ENCODE results near the gene SZT2. TPM values are rescaled to one million over a fixed set of nuclear protein-coding genes. Genes with fewer than 3 reads are reported as not detected.
A peak's percentile ranks its signal among the peaks of the same experiment; 100 is the strongest.

SZT2 gene
- total and polyA plus RNA-seq, 8 donors: 18.5 to 54.9 (median 24.6) TPM

- Histone ChIP-seq H3K4me1 (no peaks in the 10 kb centered on the region), H3K27me3 (no peaks in the 10 kb centered on the region), H3K27ac (no peak overlapping the region), H3K36me3 (peaks cover 17 to 39% (median 24%) of the 10 kb centered on the region in 3 donors), H3K4me3 (no peak overlapping the region), H3K9me3 (no peaks in the 10 kb centered on the region)
- no peak for TF ChIP-seq CTCF (IDR thresholded peaks at IDR 0.05)
- intact Hi-C loops (cut with DNase I): no loop called here
- DNase-seq: no peak
- ATAC-seq: peak in 3 of 4 donors; percentile 23 to 42 (median 41)
- no peak for FAIRE-seq
- 56 to 61% methylated on average over 6 of the region's 6 CpGs for WGBS, 2 donors
Measured at GRCh38 chr1:43382027-43382779, 7.5 kb upstream of the SZT2 start.

GRCh38 chr1:43383449-43383848 lies 6.2 kb upstream of the SZT2 start:
- Histone ChIP-seq H3K27ac (no peak overlapping the region), H3K36me3 (peaks cover 17 to 39% (median 24%) of the 10 kb centered on the region in 3 donors), H3K9me3 (no peaks in the 10 kb centered on the region), H3K4me3 (no peak overlapping the region), H3K27me3 (no peaks in the 10 kb centered on the region), H3K4me1 (peaks cover 0 to 7% (median 6%) of the 10 kb centered on the region in 3 donors)
- ATAC-seq (peak in 2 of 4 donors; percentile 55 to 60), DNase-seq (no peak), FAIRE-seq (no peak)
- TF ChIP-seq CTCF (IDR thresholded peaks at IDR 0.05): no peak
- intact Hi-C loops (cut with DNase I): no loop called here
- WGBS, 2 donors: 76 to 77% methylated on average over 2 of the region's 2 CpGs

GRCh38 chr1:43386676-43387075 lies 3.0 kb upstream of the SZT2 start:
- Histone ChIP-seq H3K4me3 (no peak overlapping the region), H3K4me1 (peaks cover 8 to 24% (median 18%) of the 10 kb centered on the region in 3 donors), H3K27me3 (no peaks in the 10 kb centered on the region), H3K27ac (no peak overlapping the region), H3K9me3 (no peaks in the 10 kb centered on the region), H3K36me3 (peaks cover 17 to 39% (median 24%) of the 10 kb centered on the region in 3 donors)
- DNase-seq: no peak
- intact Hi-C loops (cut with DNase I): no loop called here
- FAIRE-seq: no peak
- 84 to 89% methylated on average over 6 of the region's 6 CpGs for WGBS, 2 donors
- ATAC-seq: no peak
- TF ChIP-seq CTCF (IDR thresholded peaks at IDR 0.05): no peak

GRCh38 chr1:43387976-43388599 lies 1.6 kb upstream of the SZT2 start:
- intact Hi-C loops (cut with DNase I): no loop called here
- H3K27me3 ChIP-seq: no peaks in the 10 kb centered on the region
- H3K36me3 ChIP-seq: peaks cover 17 to 37% (median 24%) of the 10 kb centered on the region in 3 donors
- H3K27ac ChIP-seq: no peak overlapping the region
- peak overlapping the region in 1 of 4 donors; percentile 91 for H3K4me3 ChIP-seq
- no peak for FAIRE-seq
- H3K4me1 ChIP-seq: peaks cover 8 to 24% (median 18%) of the 10 kb centered on the region in 3 donors
- H3K9me3 ChIP-seq: no peaks in the 10 kb centered on the region
- no peak for DNase-seq
- 34 to 41% methylated on average over 4 of the region's 4 CpGs for WGBS, 2 donors
- TF ChIP-seq CTCF (IDR thresholded peaks at IDR 0.05): no peak
- ATAC-seq: no peak

Data from pancreas (tissue), 10 donors.